HG02884 (cell line): ENCODE results near the gene ZNF484.

ENCODE experiments used
- ATAC-seq: cut with Tn5 transposase; IDR thresholded peaks from one replicate; pipeline ENCODE4 v1.9.1; 2021; ENCODE audit warnings: mild to moderate bottlenecking, moderate library complexity; ENCODE audit not compliant: unreplicated experiment

ZNF484 gene

DNA sequence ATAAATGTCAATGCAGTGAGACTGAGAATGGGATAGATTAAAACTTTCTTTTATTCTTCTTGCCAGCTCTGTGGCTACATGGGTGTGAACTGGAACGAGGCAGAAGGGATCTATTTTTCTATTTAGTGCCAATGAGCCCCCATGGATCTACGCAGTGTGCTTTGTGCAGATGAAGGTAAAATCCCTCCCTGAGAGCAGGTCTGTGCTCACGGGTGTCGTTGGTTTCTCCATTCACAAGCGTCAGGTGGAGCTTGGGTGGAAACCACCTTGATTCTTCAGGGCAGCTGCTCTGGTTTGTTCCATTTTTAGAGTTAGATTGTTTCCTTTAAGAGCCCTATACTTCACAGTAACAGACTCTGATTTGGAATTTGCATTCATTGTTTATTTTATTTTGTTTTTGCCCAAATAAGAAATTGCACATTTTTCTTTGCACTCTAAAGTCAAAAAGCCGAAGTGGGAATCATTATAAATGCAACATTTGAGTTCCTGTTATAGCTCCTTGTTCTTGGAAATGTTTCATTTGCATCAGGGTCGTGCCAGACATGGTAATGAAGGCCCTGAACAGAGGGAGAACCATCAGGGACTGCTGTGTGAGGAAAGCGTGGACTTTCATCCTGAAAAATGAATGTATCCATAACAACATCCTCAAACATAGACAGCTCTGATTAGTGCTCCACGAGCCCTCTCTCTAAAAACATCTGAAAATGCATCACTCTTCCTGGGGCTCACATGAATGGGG is 82.1 kb downstream of the ZNF484 start:
- no peak for ATAC-seq
